Measurements from ENCODE around the gene EMILIN3. TPM values are rescaled to one million over a fixed set of nuclear protein-coding genes. Genes with fewer than 3 reads are reported as not detected.
"Not testable (repeated sequence)": the region's sequence is repeated elsewhere in the genome, so short reads cannot be mapped to it uniquely, and the experiment has no call there.

Gene EMILIN3
- total RNA-seq, 1 experiment from 2014 or later = 0.25 TPM

DNA sequence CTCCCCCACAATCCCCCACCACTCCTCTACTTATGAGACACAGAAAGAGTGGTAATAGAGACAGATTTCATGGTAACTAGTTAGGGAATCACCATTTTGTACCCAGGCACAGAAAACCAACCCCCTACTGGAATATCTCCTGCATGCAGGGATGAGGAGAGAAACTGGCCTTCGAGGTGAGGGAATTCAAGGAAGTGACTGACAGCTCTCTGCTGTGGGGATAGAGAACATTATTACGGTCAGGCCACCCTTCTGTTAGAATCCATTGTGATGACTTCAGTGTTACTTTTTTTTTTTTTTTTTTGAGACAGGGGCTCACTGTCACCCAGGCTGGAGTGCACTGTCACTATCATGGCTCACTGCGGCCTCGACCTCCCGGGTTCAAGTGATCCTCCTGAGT is 39.4 kb downstream of the EMILIN3 start:
- DNase-seq (ENCODE audit: extremely low read depth, low read depth) = no peak

DNA sequence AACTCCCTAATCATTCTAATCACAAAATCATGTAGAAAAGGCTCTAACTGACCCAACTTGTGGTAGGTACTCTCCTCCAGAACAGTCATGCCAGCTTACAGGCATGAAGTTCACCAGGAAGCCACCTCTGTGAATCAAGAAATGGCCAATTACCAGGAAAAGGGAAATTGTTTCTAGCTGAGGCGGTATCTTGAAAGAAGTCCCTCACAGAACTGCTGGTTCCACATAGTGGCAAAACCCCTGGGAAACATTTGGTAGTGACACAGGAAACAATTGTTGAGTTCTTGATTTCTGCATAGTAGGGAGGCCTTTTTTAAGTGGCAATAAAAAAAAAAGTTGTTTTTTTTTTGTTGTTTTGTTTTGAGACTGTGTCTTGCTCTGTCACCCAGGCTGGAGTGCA is 45.6 kb downstream of the EMILIN3 start:
- no peak for DNase-seq (ENCODE audit: extremely low read depth, low read depth)

DNA sequence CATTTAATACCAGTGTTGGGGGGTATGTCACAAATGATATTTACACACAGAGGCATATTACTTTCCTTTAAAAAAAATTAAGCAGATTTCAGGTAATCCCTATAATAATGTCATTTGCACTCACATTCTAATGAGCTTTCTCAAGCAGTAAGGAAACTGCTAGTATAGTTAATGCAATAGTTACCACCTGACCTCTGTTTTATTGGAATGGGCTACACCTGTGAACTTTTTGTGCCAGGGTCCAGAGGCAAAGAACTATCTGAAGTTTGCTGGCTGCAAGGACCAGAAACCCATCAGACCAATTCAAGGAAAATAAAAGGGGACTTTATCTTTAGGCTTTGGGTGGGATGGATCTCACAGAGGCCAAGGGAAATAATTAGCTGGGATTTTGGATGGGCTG is 46.2 kb downstream of the EMILIN3 start:
- DNase-seq (ENCODE audit: extremely low read depth, low read depth) = no peak

DNA sequence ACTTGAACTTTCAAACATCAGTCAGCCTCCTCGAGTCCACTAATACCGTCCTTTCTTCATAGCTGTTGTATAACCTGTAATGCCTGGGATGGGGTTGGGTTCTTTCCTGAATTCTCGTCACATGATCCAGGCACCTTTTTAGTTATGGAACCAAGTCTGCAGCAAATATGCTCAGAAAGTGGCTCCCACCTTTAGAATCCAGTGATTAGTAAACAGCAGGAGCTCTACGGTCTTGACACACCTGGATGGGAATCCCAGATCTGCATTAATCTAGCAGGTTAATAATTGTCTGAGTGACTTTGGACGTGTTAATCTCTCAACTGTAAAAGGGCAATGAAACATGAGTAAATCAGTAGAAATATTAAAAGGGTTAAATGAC is 48.4 kb downstream of the EMILIN3 start:
- DNase-seq (ENCODE audit: extremely low read depth, low read depth) = no peak

DNA sequence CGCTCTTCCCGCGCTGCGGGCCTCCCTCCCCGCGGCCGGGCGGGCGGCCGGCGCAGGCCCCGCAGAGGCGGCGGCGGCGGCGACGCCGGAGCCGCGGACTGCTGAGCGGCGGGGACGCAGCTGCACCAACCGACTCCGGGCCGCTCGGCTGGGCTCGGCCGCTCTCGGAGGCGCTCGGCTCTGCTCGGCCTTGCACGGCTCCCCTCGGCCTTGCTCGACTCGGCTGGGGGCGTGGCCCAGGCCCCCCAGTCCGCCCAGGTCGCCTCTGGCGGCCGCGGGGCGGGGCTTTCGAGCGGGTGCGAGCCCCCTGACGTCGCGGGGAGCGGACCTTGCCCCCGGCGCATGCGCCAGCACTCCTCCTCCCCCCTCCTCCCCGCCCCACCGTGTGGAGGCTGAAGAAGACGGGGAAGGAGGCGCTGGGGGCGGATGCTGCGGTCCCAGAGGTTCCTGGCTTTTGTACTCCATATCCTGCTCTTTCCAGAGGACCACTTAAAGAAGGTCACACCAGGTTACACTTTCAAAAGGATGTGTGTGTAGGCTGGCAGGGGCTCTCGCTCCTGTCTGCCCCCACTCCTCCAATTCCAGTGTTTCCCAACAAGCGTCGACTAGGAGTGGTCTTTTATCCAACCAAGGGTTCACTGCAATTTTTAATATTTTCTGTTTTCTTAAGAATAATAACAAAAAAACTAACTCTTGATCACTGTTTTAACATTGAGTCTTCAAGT is 48.9 kb downstream of the EMILIN3 start, which contains the start of gene ZHX3:
Gene ZHX3 (minus strand): TSS at position 186 of the 725 bp plus-strand sequence. CDS start 112,815 bp downstream, outside the sequence.
- peak; percentile 94 for DNase-seq (ENCODE audit: extremely low read depth, low read depth)

DNA sequence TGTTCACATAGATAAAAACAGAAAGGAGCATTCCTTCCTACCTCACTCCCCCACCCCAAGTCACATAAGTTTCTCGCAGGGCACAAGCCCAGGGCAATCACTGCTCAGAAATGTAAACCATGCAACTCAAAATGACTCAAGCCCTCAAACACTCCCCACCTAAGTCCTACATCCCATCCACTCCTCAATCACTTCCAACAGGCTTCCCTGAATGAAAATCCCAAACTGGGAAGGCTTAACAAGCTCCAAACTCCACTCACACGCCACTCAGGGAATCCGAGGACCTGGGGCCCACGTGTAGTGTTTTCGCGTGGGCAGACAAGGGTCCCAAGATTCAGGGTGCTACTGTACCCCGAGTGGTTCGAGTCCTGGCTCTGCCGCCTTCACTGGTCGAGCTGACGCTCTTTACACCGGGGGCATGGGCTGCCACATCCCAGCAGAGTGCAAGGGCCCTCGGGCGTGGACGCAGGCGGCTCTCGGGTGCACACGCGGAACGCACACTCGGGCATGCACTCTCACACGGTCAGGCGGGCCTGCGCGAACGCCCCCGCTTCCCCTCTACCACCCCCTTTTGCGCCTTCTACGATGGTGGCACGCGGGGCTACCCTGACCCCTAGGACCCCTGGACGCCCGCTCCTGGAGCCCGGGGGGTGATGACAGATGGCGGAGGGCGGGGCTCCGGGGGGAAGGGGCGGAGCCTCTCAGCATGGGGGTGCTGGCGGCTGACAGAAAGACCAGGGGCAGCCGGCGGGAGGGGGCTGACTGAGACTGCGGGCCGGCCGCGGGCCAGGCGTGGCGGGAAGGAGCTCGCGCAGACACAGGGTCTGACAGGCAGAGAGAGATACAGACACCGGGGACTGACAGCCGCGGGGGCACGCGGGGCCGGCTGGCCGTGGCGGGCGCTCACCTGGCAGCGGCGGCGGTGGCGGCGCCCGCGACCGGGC is 49.7 kb downstream of the EMILIN3 start:
- DNase-seq (ENCODE audit: extremely low read depth, low read depth) = peak; percentile 41

DNA sequence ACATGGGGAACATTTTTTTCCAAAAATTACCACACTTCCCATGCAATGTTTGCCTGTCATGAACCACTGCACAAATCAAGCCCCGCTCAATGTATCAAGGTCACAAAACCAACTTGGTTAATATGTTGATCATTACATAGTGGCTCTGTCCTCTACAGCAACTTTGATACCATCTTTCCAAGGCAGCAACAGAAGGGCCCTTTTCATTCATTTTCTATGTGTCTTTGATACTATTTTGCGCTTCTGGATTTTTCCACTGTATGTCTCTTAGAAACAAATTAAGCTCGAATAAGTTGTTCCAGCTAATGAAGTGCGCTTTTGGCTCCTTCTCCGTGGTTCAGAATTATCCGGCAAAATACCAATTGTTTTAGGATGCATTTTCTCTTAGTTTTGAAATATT is 50.6 kb downstream of the EMILIN3 start:
- DNase-seq (ENCODE audit: extremely low read depth, low read depth) = no peak

DNA sequence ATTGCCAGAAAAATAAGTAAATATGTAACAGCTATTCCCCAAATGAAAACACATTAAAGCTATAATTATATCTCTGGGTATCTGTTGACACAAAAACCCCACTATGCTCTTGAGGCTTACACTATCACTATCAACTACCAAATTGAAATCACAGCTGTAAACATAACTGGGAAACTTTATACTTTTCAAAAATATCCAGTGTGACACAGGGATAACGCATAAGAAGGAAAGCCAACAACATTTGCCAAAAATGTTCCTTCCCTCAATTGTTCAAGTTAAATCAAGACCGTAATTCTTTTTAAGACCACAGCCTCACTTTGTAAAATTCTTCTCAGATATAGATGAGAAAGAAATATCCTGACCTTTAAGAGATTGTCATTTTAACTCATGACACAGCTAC is 52.2 kb downstream of the EMILIN3 start:
- DNase-seq (ENCODE audit: extremely low read depth, low read depth) = no peak

DNA sequence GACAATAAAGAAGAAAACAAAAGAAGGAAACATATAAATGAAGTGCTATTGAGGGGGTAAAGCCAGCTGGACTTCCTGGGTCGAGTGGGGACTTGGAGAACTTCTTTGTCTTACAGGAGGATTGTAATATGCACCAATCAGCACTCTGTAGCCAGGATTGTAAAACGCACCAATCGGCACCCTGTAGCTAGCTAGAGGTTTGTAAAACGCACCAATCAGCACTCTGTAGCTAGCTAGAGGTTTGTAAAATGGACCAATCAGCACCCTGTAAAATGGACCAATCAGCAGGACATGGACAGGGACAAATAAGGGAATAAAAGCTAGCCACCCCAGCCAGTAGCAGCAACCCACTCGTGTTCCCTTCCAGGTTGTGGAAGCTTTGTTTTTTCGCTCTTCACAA is 54.6 kb downstream of the EMILIN3 start:
- not testable (repeated sequence) for DNase-seq (ENCODE audit: extremely low read depth, low read depth)

Other genes starting within 250 kb of the EMILIN3 start
- gene PLCG1, start 229.3 kb downstream of the EMILIN3 start, total RNA-seq (2014; rRNA removed; shearing (Covaris generic)) = 15.4 and 16.4 TPM in 2 replicates
- gene ZHX3, start 49.1 kb downstream of the EMILIN3 start, total RNA-seq (2014; rRNA removed; shearing (Covaris generic)) = 3.7 and 4.6 TPM in 2 replicates
- 6.8 and 7.6 TPM in 2 replicates for gene LPIN3, start 26.0 kb downstream of the EMILIN3 start, total RNA-seq (2014; rRNA removed; shearing (Covaris generic))

All from NCI-H460 (cell line).